IMR-90 (cell line): ENCODE data around the gene DZIP1. TPM values are rescaled to one million over a fixed set of nuclear protein-coding genes. Genes with fewer than 3 reads are reported as not detected.

ENCODE experiments used
- ATAC-seq: fragments of 200-7000 bp; cut with Tn5 transposase; 2 replicates; pipeline ENCODE4 v1.9.1; 2020; ENCODE audit warnings: low read depth, mild to moderate bottlenecking, moderate library complexity
- BruUV-seq: library from RNA; stranded (reverse); fragments of 400-500 nt; replicated peaks from 2 replicates; lab custom pipeline; 2021; lab: Mats Ljungman, UMichigan
- CTCF ChIA-PET: fragments of 300-600 bp; formaldehyde crosslinking; extraction: SDS; loops from one replicate; lab custom pipeline; 2021; ENCODE audit warnings: antibody characterized with exemption; lab: Yijun Ruan, JAX
- POLR2A ChIA-PET: fragments of 300-600 bp; sonication (Branson Sonifier 250); formaldehyde crosslinking; loops from one replicate; lab custom pipeline; 2022; ENCODE audit warnings: antibody characterized with exemption; ENCODE audit not compliant: unreplicated experiment; lab: Charles Lee
- DNase-seq: peaks from one replicate; pipeline ENCODE4 v3.0.0; 2013
- H2AFZ ChIP-seq: replicated peaks from 2 replicates; pipeline ENCODE3; 2013; ENCODE audit warnings: low read length, mild to moderate bottlenecking; ENCODE audit not compliant: poor library complexity
- H2AK5ac ChIP-seq: 2 replicates; pipeline ENCODE4 v1.6.1; 2013; ENCODE audit warnings: low read depth, low read length, inconsistent platforms
- H2AK9ac ChIP-seq: replicated peaks from 2 replicates; pipeline ENCODE3; 2013; ENCODE audit warnings: mild to moderate bottlenecking, low read depth, low read length, moderate library complexity; ENCODE audit not compliant: poor library complexity
- H2BK120ac ChIP-seq: 2 replicates; pipeline ENCODE4 v1.6.1; 2013; ENCODE audit warnings: low read depth, low read length, inconsistent platforms
- H2BK15ac ChIP-seq: 3 replicates; pipeline ENCODE4 v1.6.1; 2013; ENCODE audit warnings: low read depth, low read length, inconsistent platforms
- H2BK20ac ChIP-seq: 2 replicates; pipeline ENCODE4 v1.6.1; 2013; ENCODE audit warnings: low read depth, mild to moderate bottlenecking, inconsistent platforms, low read length, moderate library complexity
- H2BK5ac ChIP-seq: 2 replicates; pipeline ENCODE4 v1.6.1; 2013; ENCODE audit warnings: mild to moderate bottlenecking, low read depth, low read length, inconsistent platforms; ENCODE audit not compliant: poor library complexity, severe bottlenecking
- H3K14ac ChIP-seq: replicated peaks from 2 replicates; pipeline ENCODE4 v1.6.1; 2013; ENCODE audit warnings: low read depth, low read length, inconsistent platforms
- H3K18ac ChIP-seq: 2 replicates; pipeline ENCODE4 v1.6.1; 2013; ENCODE audit warnings: low read depth, low read length, control low read depth
- H3K23ac ChIP-seq: 2 replicates; pipeline ENCODE4 v1.6.1; 2013; ENCODE audit warnings: low read depth, low read length, inconsistent platforms
- H3K27ac ChIP-seq: 2 replicates; pipeline ENCODE4 v1.5.1; 2013; ENCODE audit warnings: mild to moderate bottlenecking, control low read depth, low read length; ENCODE audit not compliant: insufficient read depth
- H3K27me3 ChIP-seq: 2 replicates; pipeline ENCODE4 v1.6.1; 2013; ENCODE audit warnings: low read length; ENCODE audit not compliant: control insufficient read depth, insufficient read depth
- H3K36me3 ChIP-seq: 2 replicates; pipeline ENCODE4 v1.6.1; 2013; ENCODE audit warnings: low read length, mixed read lengths; ENCODE audit not compliant: control insufficient read depth, insufficient read depth
- H3K4ac ChIP-seq: 2 replicates; pipeline ENCODE4 v1.6.1; 2013; ENCODE audit warnings: low read depth, low read length, inconsistent platforms
- H3K4me1 ChIP-seq: 2 replicates; pipeline ENCODE4 v1.6.1; 2013; ENCODE audit warnings: low read length, mixed read lengths; ENCODE audit not compliant: control insufficient read depth, insufficient read depth
- H3K4me2 ChIP-seq: 2 replicates; pipeline ENCODE4 v1.6.1; 2013; ENCODE audit warnings: low read depth, mild to moderate bottlenecking, control low read depth, low read length, moderate library complexity
- H3K4me3 ChIP-seq: 2 replicates; pipeline ENCODE4 v1.5.1; 2013; ENCODE audit warnings: low read depth, mild to moderate bottlenecking, control low read depth, low read length, moderate library complexity; ENCODE audit not compliant: insufficient read depth
- H3K56ac ChIP-seq: 2 replicates; pipeline ENCODE4 v1.6.1; 2013; ENCODE audit warnings: low read length, inconsistent platforms; ENCODE audit not compliant: insufficient read depth; ENCODE audit errors: extremely low read depth
- H3K79me1 ChIP-seq, 2 experiments: 2 replicates each; pipeline ENCODE4 v1.6.1; 2013; ENCODE audit warnings: low read length in 2 of 2, inconsistent platforms in 1 of 2, low read depth in 1 of 2
- H3K9ac ChIP-seq: 2 replicates; pipeline ENCODE4 v1.6.1; 2013; ENCODE audit warnings: low read depth, low read length, control low read depth
- H3K9me1 ChIP-seq: 2 replicates; pipeline ENCODE4 v1.6.1; 2013; ENCODE audit warnings: low read length, inconsistent platforms; ENCODE audit not compliant: insufficient read depth
- H3K9me3 ChIP-seq: 2 replicates; pipeline ENCODE4 v1.6.1; 2013; ENCODE audit warnings: low read length; ENCODE audit not compliant: control insufficient read depth, insufficient read depth
- H4K20me1 ChIP-seq: 2 replicates; pipeline ENCODE4 v1.6.1; 2013; ENCODE audit warnings: low read length, inconsistent platforms; ENCODE audit not compliant: insufficient read depth
- H4K5ac ChIP-seq: 2 replicates; pipeline ENCODE4 v1.6.1; 2013; ENCODE audit warnings: mild to moderate bottlenecking, low read depth, low read length, control low read depth
- H4K8ac ChIP-seq, 2 experiments: 2 replicates each; pipeline ENCODE4 v1.6.1; 2013; ENCODE audit warnings: low read depth in 2 of 2, low read length in 2 of 2, control low read depth in 1 of 2, inconsistent platforms in 1 of 2
- H4K91ac ChIP-seq: 2 replicates; pipeline ENCODE4 v1.6.1; 2013; ENCODE audit warnings: low read depth, low read length, inconsistent platforms; ENCODE audit not compliant: insufficient read depth
- BHLHE40 ChIP-seq: fragments of 150-350 bp; IDR thresholded peaks from 2 replicates; pipeline ENCODE4 v1.6.1; 2016; ENCODE audit warnings: mild to moderate bottlenecking, low read depth, low read length
- ELK1 ChIP-seq: fragments of 150-350 bp; IDR thresholded peaks from 2 replicates; pipeline ENCODE4 v1.6.1; 2016; ENCODE audit warnings: low read depth, mild to moderate bottlenecking, low read length, moderate library complexity, borderline replicate concordance
- NFE2L2 ChIP-seq: fragments of 150-350 bp; IDR thresholded peaks from 2 replicates; pipeline ENCODE4 v1.6.1; 2016; ENCODE audit warnings: low read depth, mild to moderate bottlenecking, low read length
- POLR2A ChIP-seq: IDR thresholded peaks from 2 replicates; pipeline ENCODE4 v1.6.1; 2012; ENCODE audit warnings: mild to moderate bottlenecking, low read depth, low read length
- USF2 ChIP-seq: fragments of 150-350 bp; IDR thresholded peaks from 2 replicates; pipeline ENCODE4 v1.6.1; 2017; ENCODE audit warnings: mild to moderate bottlenecking, antibody characterized with exemption, low read length, low read depth
- WGBS, 2 experiments: methylation state at CpG; one replicate each; pipeline versions ENCODE4 v1.1.5 to v1.1.7; 2013; ENCODE audit warnings: missing lambda C conversion rate in 2 of 2; ENCODE audit not compliant: insufficient read length in 1 of 2; ENCODE audit errors: extremely low coverage in 2 of 2; 5-methylcytosine and 5-hydroxymethylcytosine counted together
- dilution Hi-C: fragments of 300-500 bp; cut with HindIII; formaldehyde crosslinking; loops from one replicate; pipeline ENCODE4 v1.14.3; 2018; ENCODE audit warnings: low sequenced_read_pairs; ENCODE audit not compliant: unreplicated experiment
- in situ Hi-C: fragments of 300-500 bp; cut with MboI; formaldehyde crosslinking; loops from 3 replicates; pipeline ENCODE4 v1.14.3; 2019; ENCODE audit warnings: low sequenced_read_pairs, inconsistent platforms, mixed read lengths
- intact Hi-C: fragments of 100-400 bp; cut with micrococcal nuclease; formaldehyde crosslinking; loops from 2 replicates; pipeline ENCODE4 v1.10.0; 2022
- polyA plus RNA-seq, 3 experiments: library from polyadenylated mRNA; depleted of rRNA; stranded (reverse); fragments of >200 nt; gene quantifications; 2 replicates each; pipeline ENCODE4 v1.2.3, GENCODE V29; 2012; ENCODE audit warnings: low replicate concordance in 1 of 3
- total RNA-seq: library from RNA; depleted of rRNA; stranded (reverse); fragments of >200 nt; gene quantifications from 2 replicates; pipeline ENCODE4 v1.2.3, GENCODE V29; 2012

DZIP1 gene
- total and polyA plus RNA-seq, 2 of the 4 experiments (the other 2 are of a cell fraction), result 12.2 to 15.9 TPM

GRCh38 chr13:95596701-95597100 is 47.8 kb downstream of the DZIP1 start:
- no peak overlapping the region for H4K8ac ChIP-seq
- H2AK9ac ChIP-seq, result no peak overlapping the region
- BruUV-seq, result no TSS peak
- H3K9me1 ChIP-seq, result 0 out of 2 replicates have a peak, but pooled peaks cover 4% of the 10 kb centered on the region
- H4K5ac ChIP-seq, result no peak overlapping the region
- no peak overlapping the region for H2BK20ac ChIP-seq
- H3K18ac ChIP-seq, result no peak overlapping the region
- H3K27ac ChIP-seq, result no peak overlapping the region
- no peak overlapping the region for H3K4me3 ChIP-seq
- no peak overlapping the region for H2BK120ac ChIP-seq
- H3K79me1 ChIP-seq, result no peaks in the 10 kb centered on the region
- DNase-seq (no peak), ATAC-seq (no peak)
- no peak overlapping the region for H3K4ac ChIP-seq
- H3K27me3 ChIP-seq, result no peaks in the 10 kb centered on the region
- H2AFZ ChIP-seq, result no peak overlapping the region
- no peaks in the 10 kb centered on the region for H3K9me3 ChIP-seq
- no peak overlapping the region for H3K23ac ChIP-seq
- no peak overlapping the region for H4K91ac ChIP-seq
- CTCF ChIA-PET, result no interaction called here
- no peak overlapping the region for H3K4me2 ChIP-seq
- WGBS, 2 experiments, result no CpG with 5 or more reads among the region's 1 CpG
- no peaks in the 10 kb centered on the region for H4K20me1 ChIP-seq
- no peak overlapping the region for H2AK5ac ChIP-seq
- TF ChIP-seq POLR2A, result no peak
- TF ChIP-seq NFE2L2, result no peak
- no peak for TF ChIP-seq BHLHE40
- TF ChIP-seq ELK1, result no peak
- no peak for TF ChIP-seq USF2
- dilution Hi-C loops, result no loop called here
- no peak overlapping the region for H3K9ac ChIP-seq
- H2BK5ac ChIP-seq, result no peak overlapping the region
- in situ Hi-C loops, result no loop called here
- no peak overlapping the region for H3K56ac ChIP-seq
- no peaks in the 10 kb centered on the region for H3K4me1 ChIP-seq
- H2BK15ac ChIP-seq, result no peak overlapping the region
- H3K36me3 ChIP-seq, result peaks cover 22% of the 10 kb centered on the region
- POLR2A ChIA-PET, result no interaction called here
- intact Hi-C loops, result no loop called here
- H3K14ac ChIP-seq, result no peak overlapping the region
